ENCODE results near the gene KRTAP20-1. TPM values are rescaled to one million over a fixed set of nuclear protein-coding genes. Genes with fewer than 3 reads are reported as not detected.

The KRTAP20-1 gene
- total RNA-seq, 1 experiment from 2014 or later = not detected

- H3K27ac ChIP-seq (ENCODE audit: low read length) = no peak overlapping the region
- DNase-seq = no peak
- no peak overlapping the region for H3K4me3 ChIP-seq (ENCODE audit: low read length)
- H3K4me1 ChIP-seq (ENCODE audit: low read length) = no peaks in the 10 kb centered on the region
- no peak overlapping the region for H3K4me2 ChIP-seq (ENCODE audit: low read depth, low read length, poor library complexity, severe bottlenecking)
- no peaks in the 10 kb centered on the region for H3K79me2 ChIP-seq (ENCODE audit: low read length)
- no peak overlapping the region for H2AFZ ChIP-seq (ENCODE audit: low read length)
- H3K36me3 ChIP-seq (ENCODE audit: insufficient read depth, low read length) = no peaks in the 10 kb centered on the region
- H3K9ac ChIP-seq (ENCODE audit: low read length) = no peak overlapping the region
- H4K20me1 ChIP-seq (ENCODE audit: insufficient read depth, low read depth, low read length) = no peaks in the 10 kb centered on the region
- peaks cover 4% of the 10 kb centered on the region; the same call in 1 of the 2 replicates for H3K9me3 ChIP-seq (ENCODE audit: low read length)
- H3K9me2 ChIP-seq (replicated peaks; ENCODE audit: insufficient read depth, low read length) = no peaks in the 10 kb centered on the region
- H3K27me3 ChIP-seq (ENCODE audit: low read length) = no peaks in the 10 kb centered on the region
These were observed 36.7 kb downstream of the KRTAP20-1 start for GRCh38 chr21:30652891-30653290.

Small RNA genes lying within 50 kb of the gene (small RNA-seq; reads per million reads assigned to genes)
- gene KRTAP20-1 = not detected
- gene KRTAP20-3 = not detected
- gene KRTAP20-4 = not detected
- not detected for gene KRTAP22-1
- not detected for gene KRTAP22-2

Other genes with a start within 250 kb of the KRTAP20-1 start
- gene KRTAP13-2, start 244.2 kb upstream of the KRTAP20-1 start, total RNA-seq (2014; rRNA removed; shearing (Covaris generic); ENCODE audit: low replicate concordance) = not detected in 2 replicates
- not detected in 2 replicates for gene KRTAP13-1, start 220.4 kb upstream of the KRTAP20-1 start, total RNA-seq (2014; rRNA removed; shearing (Covaris generic); ENCODE audit: low replicate concordance)
- gene KRTAP13-3, start 190.5 kb upstream of the KRTAP20-1 start, total RNA-seq (2014; rRNA removed; shearing (Covaris generic); ENCODE audit: low replicate concordance) = not detected in 2 replicates
- not detected in 2 replicates for gene KRTAP13-4, start 186.2 kb upstream of the KRTAP20-1 start, total RNA-seq (2014; rRNA removed; shearing (Covaris generic); ENCODE audit: low replicate concordance)
- not detected in 2 replicates for gene KRTAP15-1, start 176.2 kb upstream of the KRTAP20-1 start, total RNA-seq (2014; rRNA removed; shearing (Covaris generic); ENCODE audit: low replicate concordance)
- not detected in 2 replicates for gene KRTAP19-1, start 136.1 kb upstream of the KRTAP20-1 start, total RNA-seq (2014; rRNA removed; shearing (Covaris generic); ENCODE audit: low replicate concordance)
- gene KRTAP19-2, start 129.0 kb upstream of the KRTAP20-1 start, total RNA-seq (2014; rRNA removed; shearing (Covaris generic); ENCODE audit: low replicate concordance) = not detected in 2 replicates
- gene KRTAP19-3, start 124.4 kb upstream of the KRTAP20-1 start, total RNA-seq (2014; rRNA removed; shearing (Covaris generic); ENCODE audit: low replicate concordance) = not detected in 2 replicates
- gene KRTAP19-4, start 119.3 kb upstream of the KRTAP20-1 start, total RNA-seq (2014; rRNA removed; shearing (Covaris generic); ENCODE audit: low replicate concordance) = not detected in 2 replicates
- not detected in 2 replicates for gene KRTAP19-5, start 114.3 kb upstream of the KRTAP20-1 start, total RNA-seq (2014; rRNA removed; shearing (Covaris generic); ENCODE audit: low replicate concordance)
- not detected in 2 replicates for gene KRTAP19-6, start 74.6 kb upstream of the KRTAP20-1 start, total RNA-seq (2014; rRNA removed; shearing (Covaris generic); ENCODE audit: low replicate concordance)
- not detected in 2 replicates for gene KRTAP19-7, start 55.1 kb upstream of the KRTAP20-1 start, total RNA-seq (2014; rRNA removed; shearing (Covaris generic); ENCODE audit: low replicate concordance)
- not detected in 2 replicates for gene KRTAP22-2, start 26.0 kb upstream of the KRTAP20-1 start, total RNA-seq (2014; rRNA removed; shearing (Covaris generic); ENCODE audit: low replicate concordance)
- not detected in 2 replicates for gene KRTAP6-3, start 24.0 kb upstream of the KRTAP20-1 start, total RNA-seq (2014; rRNA removed; shearing (Covaris generic); ENCODE audit: low replicate concordance)
- not detected in 2 replicates for gene KRTAP6-2, start 17.5 kb upstream of the KRTAP20-1 start, total RNA-seq (2014; rRNA removed; shearing (Covaris generic); ENCODE audit: low replicate concordance)
- not detected in 2 replicates for gene KRTAP22-1, start 15.3 kb upstream of the KRTAP20-1 start, total RNA-seq (2014; rRNA removed; shearing (Covaris generic); ENCODE audit: low replicate concordance)
- gene KRTAP6-1, start 2.5 kb upstream of the KRTAP20-1 start, total RNA-seq (2014; rRNA removed; shearing (Covaris generic); ENCODE audit: low replicate concordance) = not detected in 2 replicates
- not detected in 2 replicates for gene KRTAP20-4, start 4.2 kb downstream of the KRTAP20-1 start, total RNA-seq (2014; rRNA removed; shearing (Covaris generic); ENCODE audit: low replicate concordance)
- gene KRTAP20-2, start 18.8 kb downstream of the KRTAP20-1 start, total RNA-seq (2014; rRNA removed; shearing (Covaris generic); ENCODE audit: low replicate concordance) = not detected in 2 replicates
- not detected in 2 replicates for gene KRTAP20-3, start 26.4 kb downstream of the KRTAP20-1 start, total RNA-seq (2014; rRNA removed; shearing (Covaris generic); ENCODE audit: low replicate concordance)
- not detected in 2 replicates for gene KRTAP21-3, start 102.4 kb downstream of the KRTAP20-1 start, total RNA-seq (2014; rRNA removed; shearing (Covaris generic); ENCODE audit: low replicate concordance)
- gene KRTAP21-2, start 130.8 kb downstream of the KRTAP20-1 start, total RNA-seq (2014; rRNA removed; shearing (Covaris generic); ENCODE audit: low replicate concordance) = not detected in 2 replicates
- gene KRTAP21-1, start 139.0 kb downstream of the KRTAP20-1 start, total RNA-seq (2014; rRNA removed; shearing (Covaris generic); ENCODE audit: low replicate concordance) = not detected in 2 replicates
- not detected in 2 replicates for gene KRTAP8-1, start 196.8 kb downstream of the KRTAP20-1 start, total RNA-seq (2014; rRNA removed; shearing (Covaris generic); ENCODE audit: low replicate concordance)
- not detected in 2 replicates for gene KRTAP7-1, start 213.3 kb downstream of the KRTAP20-1 start, total RNA-seq (2014; rRNA removed; shearing (Covaris generic); ENCODE audit: low replicate concordance)

All from Karpas-422 (cell line).